B cell (primary cell): ENCODE data around the gene TBX1. TPM values are rescaled to one million over a fixed set of nuclear protein-coding genes. Genes with fewer than 3 reads are reported as not detected.

Source experiments
- ATAC-seq: fragments of 200-7000 bp; cut with Tn5 transposase; one replicate; pipeline ENCODE4 v1.10.0; 2021; ENCODE audit warnings: low read depth, mild to moderate bottlenecking, moderate number of reproducible peaks, moderate library complexity
- CTCF ChIA-PET: fragments of 350-600 bp; sonication (Branson Sonifier 250); formaldehyde crosslinking; loops from one replicate; lab custom pipeline; 2021; ENCODE audit warnings: antibody characterized with exemption, inconsistent platforms; lab: Charles Lee
- POLR2A ChIA-PET: fragments of 350-600 bp; sonication (Branson Sonifier 250); formaldehyde crosslinking; loops from one replicate; lab custom pipeline; 2021; ENCODE audit warnings: antibody characterized with exemption; lab: Charles Lee
- DNase-seq: peaks from one replicate; pipeline ENCODE4 v3.0.0; 2013
- H2AFZ ChIP-seq: 2 replicates; pipeline ENCODE4 v1.6.1; 2012; ENCODE audit warnings: mild to moderate bottlenecking, low read depth, low read length; ENCODE audit not compliant: insufficient read depth, poor library complexity, severe bottlenecking
- H3K27ac ChIP-seq, 2 donors: 1 replicate in 1 of 2; 2 replicates in 1 of 2; pipeline ENCODE4 v1.5.1; 2012 to 2013; ENCODE audit warnings: low read length in 2 of 2, mild to moderate bottlenecking in 2 of 2, moderate library complexity in 1 of 2
- H3K27me3 ChIP-seq, 4 experiments: fragments of 200-600 bp in 1 of 4; sonication (generic) in 1 of 4; replicated peaks in 1 of 4; 1 replicate in 2 of 4; 2 replicates in 2 of 4; pipeline versions ENCODE4 v1.6.1 to v1.7.0; 2013 to 2016; ENCODE audit warnings: low read length in 3 of 4, mild to moderate bottlenecking in 2 of 4, mixed read lengths in 1 of 4, moderate library complexity in 1 of 4; ENCODE audit not compliant: insufficient read depth in 4 of 4, control insufficient read depth in 3 of 4; ENCODE audit errors: control extremely low read depth in 1 of 4
- H3K36me3 ChIP-seq, 2 experiments: replicated peaks in 1 of 2; 1 replicate in 1 of 2; 2 replicates in 1 of 2; pipeline versions ENCODE4 v1.6.1 to v1.7.1; 2013; ENCODE audit warnings: low read length in 1 of 2; ENCODE audit not compliant: insufficient read depth in 2 of 2, control insufficient read depth in 1 of 2; ENCODE audit errors: control extremely low read depth in 1 of 2, extremely low read depth in 1 of 2
- H3K4me1 ChIP-seq, 2 donors: fragments of 200-600 bp in 1 of 2; sonication (generic) in 1 of 2; 1 replicate in 1 of 2; 2 replicates in 1 of 2; pipeline versions ENCODE4 v1.5.1 to v1.6.1; 2013 to 2017; ENCODE audit warnings: low read length in 2 of 2; ENCODE audit not compliant: control insufficient read depth in 2 of 2, insufficient read depth in 2 of 2
- H3K4me2 ChIP-seq: replicated peaks from 2 replicates; pipeline ENCODE3; 2012; ENCODE audit warnings: mild to moderate bottlenecking, low read depth, low read length; ENCODE audit not compliant: poor library complexity, severe bottlenecking
- H3K4me3 ChIP-seq, 5 experiments: fragments of 200-600 bp in 1 of 5; sonication (generic) in 1 of 5; 1 replicate in 3 of 5; 2 replicates in 2 of 5; pipeline versions ENCODE4 v1.5.1 to v1.7.0; 2011 to 2016; ENCODE audit warnings: low read length in 4 of 5, mild to moderate bottlenecking in 4 of 5, low read depth in 2 of 5, control low read depth in 1 of 5, moderate library complexity in 1 of 5; ENCODE audit not compliant: insufficient read depth in 1 of 5; ENCODE audit errors: control extremely low read depth in 1 of 5, extremely low read depth in 1 of 5
- H3K79me2 ChIP-seq: fragments of 200-600 bp; sonication (generic); one replicate; pipeline ENCODE4 v1.6.0; 2016; ENCODE audit warnings: low read length; ENCODE audit not compliant: control insufficient read depth, insufficient read depth
- H3K9ac ChIP-seq: fragments of 200-600 bp; sonication (generic); 2 replicates; pipeline ENCODE4 v1.6.1; 2017; ENCODE audit warnings: mild to moderate bottlenecking, low read length, moderate library complexity
- H3K9me3 ChIP-seq, 3 donors: one replicate each; pipeline versions ENCODE4 v1.6.1 to v1.7.1; 2013; ENCODE audit warnings: low read length in 2 of 3; ENCODE audit not compliant: control insufficient read depth in 2 of 3, insufficient read depth in 1 of 3; ENCODE audit errors: control extremely low read depth in 1 of 3
- H4K20me1 ChIP-seq: 2 replicates; pipeline ENCODE4 v1.6.0; 2012; ENCODE audit warnings: mild to moderate bottlenecking, low read length; ENCODE audit not compliant: insufficient read depth, control insufficient read depth, poor library complexity, severe bottlenecking
- H3K27ac Mint-ChIP-seq: one replicate; pipeline ENCODE4 v1.8.0; 2021; ENCODE audit warnings: mixed read lengths
- H3K27me3 Mint-ChIP-seq: one replicate; pipeline ENCODE4 v1.8.0; 2021; ENCODE audit warnings: mixed read lengths
- H3K4me1 Mint-ChIP-seq: one replicate; pipeline ENCODE4 v1.8.0; 2021; ENCODE audit warnings: mixed read lengths
- H3K4me3 Mint-ChIP-seq: one replicate; pipeline ENCODE4 v1.8.0; 2021; ENCODE audit warnings: mixed read lengths
- H3K9me3 Mint-ChIP-seq: one replicate; pipeline ENCODE4 v1.8.0; 2022; ENCODE audit warnings: mixed read lengths; ENCODE audit not compliant: insufficient read depth
- CTCF ChIP-seq: fragments of 200-600 bp; IDR thresholded peaks from one replicate; pipeline ENCODE4 v1.8.0; 2022; ENCODE audit warnings: antibody characterized with exemption, mild to moderate bottlenecking
- EZH2 ChIP-seq: IDR thresholded peaks from 2 replicates; pipeline ENCODE4 v1.6.1; 2012; ENCODE audit warnings: borderline replicate concordance, low read depth, mild to moderate bottlenecking, moderate library complexity, low read length; ENCODE audit not compliant: insufficient read depth, poor library complexity, severe bottlenecking
- WGBS: methylation state at CpG from one replicate; pipeline ENCODE4 v1.1.5; 2013; ENCODE audit warnings: missing lambda C conversion rate; ENCODE audit not compliant: insufficient coverage; 5-methylcytosine and 5-hydroxymethylcytosine counted together
- intact Hi-C: fragments of 100-400 bp; cut with micrococcal nuclease; formaldehyde crosslinking; loops from one replicate; pipeline ENCODE4 v1.10.0; 2022
- polyA plus RNA-seq: library from polyadenylated mRNA; depleted of rRNA; stranded (reverse); fragments of >200 nt; gene quantifications from 2 replicates; pipeline ENCODE4 v1.2.3, GENCODE V29; 2012
- total RNA-seq, 2 donors: library from RNA; stranded (reverse); fragments of 120-200 nt in 1 of 2; gene quantifications; 1 replicate in 1 of 2; 2 replicates in 1 of 2; pipeline versions ENCODE4 v1.2.3 to v1.2.4, GENCODE V29; 2013 to 2022

The TBX1 gene
- total and polyA plus RNA-seq, 2 donors (not counting 1 experiment from before 2014, with no cell fraction given) = not detected

- Mint-ChIP-seq H3K4me3 (no peak overlapping the region), H3K27ac (no peak overlapping the region), H3K27me3 (peaks cover 40% of the 10 kb centered on the region), H3K9me3 (no peaks in the 10 kb centered on the region), H3K4me1 (peaks cover 18% of the 10 kb centered on the region)
- POLR2A ChIA-PET = no interaction called here
- H3K4me1 ChIP-seq = peaks cover 26 to 38% of the 10 kb centered on the region in 2 donors
- no peak overlapping the region for H3K27ac ChIP-seq
- H3K4me3 ChIP-seq = peak overlapping the region; percentile 5 to 65 (median 44)
- no peaks in the 10 kb centered on the region for H3K79me2 ChIP-seq
- DNase-seq = no peak
- no peaks in the 10 kb centered on the region for H4K20me1 ChIP-seq
- no peak for ATAC-seq
- peaks cover 0 to 22% (median 0%) of the 10 kb centered on the region in 3 donors for H3K9me3 ChIP-seq
- under 1% methylated on average over 70 of the region's 70 CpGs for WGBS
- H3K27me3 ChIP-seq = peaks cover 0 to 75% (median 27%) of the 10 kb centered on the region in 4 experiments
- H3K9ac ChIP-seq = peak overlapping the region; percentile 62
- H3K36me3 ChIP-seq = no peaks in the 10 kb centered on the region
- TF ChIP-seq EZH2 = no peak
- no peak for TF ChIP-seq CTCF
- CTCF ChIA-PET = interaction anchor here (1.7 kb wide), 1 partner anchor 192 kb away, joined by 4 read pairs; no protein-coding TSS in a partner anchor
- intact Hi-C loops = no loop called here
- H3K4me2 ChIP-seq = peak overlapping the region; percentile 97
- peak overlapping the region; percentile 59 for H2AFZ ChIP-seq
Observed at GRCh38 chr22:19718456-19719049, 42.0 kb upstream of the TBX1 start.

- no peaks in the 10 kb centered on the region for H4K20me1 ChIP-seq
- no peaks in the 10 kb centered on the region for H3K9me3 Mint-ChIP-seq
- H3K27ac ChIP-seq = no peak overlapping the region
- peak; percentile 46 for DNase-seq
- peaks cover 0 to 22% (median 0%) of the 10 kb centered on the region in 3 donors for H3K9me3 ChIP-seq
- no peaks in the 10 kb centered on the region for H3K36me3 ChIP-seq
- peak overlapping the region in 3 of 5 experiments; percentile 44 to 65 (median 45) for H3K4me3 ChIP-seq
- H2AFZ ChIP-seq = peak overlapping the region; percentile 59
- peaks cover 16% of the 10 kb centered on the region for H3K4me1 Mint-ChIP-seq
- H3K79me2 ChIP-seq = no peaks in the 10 kb centered on the region
- CTCF ChIA-PET = interaction anchor here (0.8 to 1.7 kb wide), 2 partner anchors 11 to 191 kb away, joined by 4 read pairs; no protein-coding TSS in a partner anchor
- intact Hi-C loops = no loop called here
- peaks cover 23 to 35% of the 10 kb centered on the region in 2 donors for H3K4me1 ChIP-seq
- no peak overlapping the region for H3K27ac Mint-ChIP-seq
- no peak for ATAC-seq
- peak overlapping the region; percentile 62 for H3K9ac ChIP-seq
- 5% methylated on average over 31 of the region's 31 CpGs for WGBS
- peaks cover 36% of the 10 kb centered on the region for H3K27me3 Mint-ChIP-seq
- POLR2A ChIA-PET = no interaction called here
- TF ChIP-seq EZH2 (peak; percentile 45), CTCF (no peak)
- H3K4me2 ChIP-seq = peak overlapping the region; percentile 97
- peak overlapping the region; percentile 74 for H3K4me3 Mint-ChIP-seq
- H3K27me3 ChIP-seq = peaks cover 0 to 70% (median 25%) of the 10 kb centered on the region in 4 experiments
Observed at GRCh38 chr22:19719050-19719482, 41.5 kb upstream of the TBX1 start.
